OCI-LY7 (cell line): ENCODE results near the gene ANXA7. TPM values are rescaled to one million over a fixed set of nuclear protein-coding genes. Genes with fewer than 3 reads are reported as not detected.

ENCODE experiments used
- BruUV-seq: library from RNA; stranded (reverse); fragments of 400-500 nt; replicated peaks from 2 replicates; lab custom pipeline; 2021; lab: Mats Ljungman, UMichigan
- CTCF ChIA-PET: fragments of 300-600 bp; sonication (Branson Sonifier 250); formaldehyde crosslinking; loops from one replicate; lab custom pipeline; 2022; ENCODE audit warnings: antibody characterized with exemption; ENCODE audit not compliant: unreplicated experiment; lab: Charles Lee
- POLR2A ChIA-PET: fragments of 300-600 bp; sonication (Branson Sonifier 250); formaldehyde crosslinking; loops from one replicate; lab custom pipeline; 2022; ENCODE audit warnings: antibody characterized with exemption; lab: Charles Lee
- DNase-seq: peaks from one replicate; pipeline ENCODE4 v3.0.0-alpha.2; 2015; ENCODE audit warnings: low spot score
- H2AFZ ChIP-seq: fragments of 200-600 bp; sonication (generic), shearing (Covaris generic); 2 replicates; pipeline ENCODE4 v1.6.1; 2014; ENCODE audit warnings: mild to moderate bottlenecking, antibody characterized with exemption, low read length, moderate library complexity
- H3K27ac ChIP-seq: fragments of 200-600 bp; sonication (generic); 2 replicates; pipeline ENCODE4 v1.5.1; 2014; ENCODE audit warnings: mixed run types, low read depth, mild to moderate bottlenecking, moderate library complexity, low read length, inconsistent platforms; ENCODE audit not compliant: poor library complexity, severe bottlenecking
- H3K36me3 ChIP-seq: fragments of 200-600 bp; sonication (generic); 2 replicates; pipeline ENCODE4 v1.6.1; 2014; ENCODE audit warnings: mild to moderate bottlenecking, antibody characterized with exemption, low read length, moderate library complexity, mixed read lengths; ENCODE audit not compliant: insufficient read depth
- H3K4me1 ChIP-seq: fragments of 200-600 bp; sonication (generic); 2 replicates; pipeline ENCODE4 v1.5.1; 2014; ENCODE audit warnings: mild to moderate bottlenecking, low read length; ENCODE audit not compliant: insufficient read depth, poor library complexity, severe bottlenecking
- H3K4me2 ChIP-seq: fragments of 200-600 bp; sonication (generic); 2 replicates; pipeline ENCODE4 v1.6.1; 2014; ENCODE audit warnings: mild to moderate bottlenecking, low read length
- H3K4me3 ChIP-seq: fragments of 200-600 bp; sonication (generic); 2 replicates; pipeline ENCODE4 v1.5.1; 2014; ENCODE audit warnings: mild to moderate bottlenecking, low read depth, low read length; ENCODE audit not compliant: poor library complexity, severe bottlenecking
- H3K79me2 ChIP-seq: fragments of 200-600 bp; sonication (generic); 2 replicates; pipeline ENCODE4 v1.6.1; 2016; ENCODE audit warnings: low read depth, mild to moderate bottlenecking, low read length, moderate library complexity, mixed read lengths; ENCODE audit not compliant: insufficient read depth
- H3K9me2 ChIP-seq: fragments of 200-600 bp; sonication (generic); 2 replicates; pipeline ENCODE4 v1.6.1; 2016; ENCODE audit warnings: mild to moderate bottlenecking, low read length, mixed read lengths; ENCODE audit not compliant: insufficient read depth
- H3K9me3 ChIP-seq: fragments of 200-600 bp; sonication (generic); 2 replicates; pipeline ENCODE4 v1.6.1; 2014; ENCODE audit warnings: mild to moderate bottlenecking, mixed run types, low read length, mixed read lengths
- H4K20me1 ChIP-seq: fragments of 200-600 bp; sonication (generic); 2 replicates; pipeline ENCODE4 v1.6.1; 2014; ENCODE audit warnings: mild to moderate bottlenecking, antibody characterized with exemption, low read length, moderate library complexity, mixed read lengths; ENCODE audit not compliant: insufficient read depth
- EZH2phosphoT487 ChIP-seq: fragments of 200-600 bp; sonication (generic); IDR thresholded peaks from 2 replicates; pipeline ENCODE4 v1.6.1; 2018; ENCODE audit warnings: low read depth, borderline replicate concordance, mild to moderate bottlenecking, mixed run types, antibody characterized with exemption, low read length, moderate library complexity, mixed read lengths
- intact Hi-C: fragments of 100-400 bp; cut with micrococcal nuclease; formaldehyde crosslinking; loops from one replicate; pipeline ENCODE4 v1.10.0; 2022; ENCODE audit not compliant: unreplicated experiment
- total RNA-seq, 2 experiments: library from RNA; depleted of rRNA in 1 of 2; stranded (reverse); fragments of >200 nt in 1 of 2; shearing (Covaris generic) in 1 of 2; gene quantifications; 2 replicates each; pipeline ENCODE4 v1.2.3, GENCODE V29; 2014 to 2022
- TF ChIP-seq, protein P1 (sequence below): fragments of 200-600 bp; sonication (generic); conservative IDR thresholded peaks from 2 replicates; pipeline ENCODE4 v1.5.1; 2014; ENCODE audit warnings: mild to moderate bottlenecking, antibody characterized with exemption, low read length, moderate library complexity, mixed read lengths

Gene ANXA7
- total RNA-seq, 2 experiments from 2014 or later: 52.0 to 86.6 TPM

DNA sequence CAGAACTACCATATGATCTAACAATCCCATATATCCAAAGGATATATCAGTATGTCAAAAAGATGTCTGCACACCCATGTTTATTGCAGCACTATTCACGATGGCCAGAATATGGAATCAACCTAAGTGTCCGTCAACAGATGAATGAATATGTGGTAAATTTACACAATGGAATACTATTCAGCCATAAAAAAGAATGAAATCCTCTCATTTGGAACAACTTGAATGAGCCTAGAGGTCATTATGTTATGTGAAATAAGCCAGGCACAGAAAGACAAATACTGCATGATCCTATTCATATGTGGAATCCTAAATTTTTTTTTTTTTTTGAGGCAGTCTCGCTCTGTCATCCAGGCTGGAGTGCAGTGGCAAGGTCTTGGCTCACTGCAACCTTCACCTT is 48.9 kb downstream of the ANXA7 start:
- H3K4me3 ChIP-seq: no peak overlapping the region
- no peak overlapping the region for H3K4me2 ChIP-seq
- H3K9me2 ChIP-seq: no peaks in the 10 kb centered on the region
- TF ChIP-seq, protein P1, sequence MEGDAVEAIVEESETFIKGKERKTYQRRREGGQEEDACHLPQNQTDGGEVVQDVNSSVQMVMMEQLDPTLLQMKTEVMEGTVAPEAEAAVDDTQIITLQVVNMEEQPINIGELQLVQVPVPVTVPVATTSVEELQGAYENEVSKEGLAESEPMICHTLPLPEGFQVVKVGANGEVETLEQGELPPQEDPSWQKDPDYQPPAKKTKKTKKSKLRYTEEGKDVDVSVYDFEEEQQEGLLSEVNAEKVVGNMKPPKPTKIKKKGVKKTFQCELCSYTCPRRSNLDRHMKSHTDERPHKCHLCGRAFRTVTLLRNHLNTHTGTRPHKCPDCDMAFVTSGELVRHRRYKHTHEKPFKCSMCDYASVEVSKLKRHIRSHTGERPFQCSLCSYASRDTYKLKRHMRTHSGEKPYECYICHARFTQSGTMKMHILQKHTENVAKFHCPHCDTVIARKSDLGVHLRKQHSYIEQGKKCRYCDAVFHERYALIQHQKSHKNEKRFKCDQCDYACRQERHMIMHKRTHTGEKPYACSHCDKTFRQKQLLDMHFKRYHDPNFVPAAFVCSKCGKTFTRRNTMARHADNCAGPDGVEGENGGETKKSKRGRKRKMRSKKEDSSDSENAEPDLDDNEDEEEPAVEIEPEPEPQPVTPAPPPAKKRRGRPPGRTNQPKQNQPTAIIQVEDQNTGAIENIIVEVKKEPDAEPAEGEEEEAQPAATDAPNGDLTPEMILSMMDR: no peak
- TF ChIP-seq EZH2phosphoT487: no peak
- ChIA-PET CTCF (no interaction called here), POLR2A (no interaction called here)
- H2AFZ ChIP-seq: no peak overlapping the region
- no peaks in the 10 kb centered on the region for H3K79me2 ChIP-seq
- H3K9me3 ChIP-seq: no peaks in the 10 kb centered on the region
- BruUV-seq: no TSS peak
- peaks cover 39% of the 10 kb centered on the region for H3K36me3 ChIP-seq
- H3K4me1 ChIP-seq: no peaks in the 10 kb centered on the region
- no peak for DNase-seq
- H4K20me1 ChIP-seq: no peaks in the 10 kb centered on the region
- intact Hi-C loops: no loop called here
- no peak overlapping the region for H3K27ac ChIP-seq

DNA sequence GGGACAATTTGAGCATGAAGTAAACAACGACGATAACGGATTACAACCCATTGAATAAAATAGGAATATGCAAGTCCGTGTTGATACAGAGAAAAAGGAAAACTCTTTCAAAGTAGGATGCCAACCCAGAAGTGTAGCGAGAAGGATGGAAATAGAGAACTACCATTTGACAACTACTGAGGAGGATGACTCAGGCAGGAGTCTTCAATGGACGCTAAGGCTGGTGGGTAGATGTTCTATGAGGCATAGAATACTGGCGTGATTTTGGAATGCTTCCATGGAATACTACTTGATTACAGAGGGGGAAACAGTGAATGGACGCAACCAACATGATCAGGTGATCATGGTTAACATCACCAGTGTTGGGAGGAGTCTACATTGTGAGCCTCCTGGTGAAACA is 54.4 kb downstream of the ANXA7 start:
- TF ChIP-seq EZH2phosphoT487: no peak
- Histone ChIP-seq H3K9me2 (no peaks in the 10 kb centered on the region), H3K27ac (no peak overlapping the region), H3K36me3 (peaks cover under 1% of the 10 kb centered on the region; the same call in 1 of the 2 replicates), H3K9me3 (no peaks in the 10 kb centered on the region), H4K20me1 (no peaks in the 10 kb centered on the region), H3K4me2 (peak overlapping the region; percentile 83), H2AFZ (peak overlapping the region; percentile 85; the same call in 1 of the 2 replicates), H3K4me1 (peaks cover 9% of the 10 kb centered on the region), H3K79me2 (no peaks in the 10 kb centered on the region), H3K4me3 (no peak overlapping the region)
- DNase-seq: no peak
- BruUV-seq: no TSS peak
- intact Hi-C loops: no loop called here
- ChIA-PET POLR2A (interaction anchor here (0.6 to 1.1 kb wide), 5 partner anchors 39 to 668 kb away, joined by 3 to 5 read pairs (median 3); partner anchors contain the start of gene MCU), CTCF (no interaction called here)

DNA sequence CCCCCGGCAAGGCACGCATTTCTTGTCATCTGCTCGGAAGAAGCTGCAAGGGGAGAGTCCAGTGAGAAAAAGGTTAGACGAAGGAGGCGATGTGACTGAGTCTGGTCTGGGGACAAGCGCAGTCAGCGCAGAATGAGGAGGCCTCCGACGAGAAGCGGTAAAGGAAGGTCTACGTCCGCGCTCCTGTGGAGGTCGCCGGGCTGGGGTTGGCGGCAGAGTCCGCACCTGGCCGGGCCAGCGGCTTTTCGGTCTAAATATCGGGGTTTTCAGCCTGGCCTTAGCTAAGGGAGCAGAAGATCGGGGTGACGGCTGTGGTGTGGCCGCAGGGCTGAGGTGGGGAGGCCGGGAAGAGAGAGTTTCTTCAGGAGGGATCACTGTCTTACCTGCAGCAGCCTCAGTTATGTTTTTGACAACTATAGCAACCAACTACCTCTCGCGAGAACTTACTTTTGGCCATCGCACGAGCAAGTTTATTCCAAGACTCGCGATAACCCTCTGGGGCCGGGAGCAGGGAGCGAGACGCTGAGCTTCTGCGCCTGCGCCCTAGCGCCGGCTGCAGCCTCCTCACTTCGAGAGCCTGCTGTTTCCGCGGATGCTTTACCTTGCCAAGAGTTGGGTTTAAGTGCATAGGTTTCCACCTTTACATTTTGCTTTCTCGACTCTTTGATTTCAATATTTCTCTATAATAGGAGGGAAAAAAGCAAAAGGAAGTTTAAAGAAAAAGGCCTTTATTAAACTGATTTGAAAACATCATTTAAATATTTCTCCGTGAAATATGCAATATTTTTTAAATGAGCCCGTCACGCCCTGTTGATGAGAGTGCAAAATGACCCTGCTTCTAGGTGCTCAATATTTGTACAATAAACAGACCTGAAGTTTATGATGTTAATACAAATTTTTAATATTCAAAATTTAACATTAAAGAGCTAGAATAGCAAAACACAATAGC is 55.3 kb downstream of the ANXA7 start, which contains the start of gene CFAP70:
TSS of gene CFAP70 (minus strand) at position 534 of the 949 bp plus-strand sequence. CDS start 4,068 bp downstream, outside the sequence.
- intact Hi-C loops: no loop called here
- no TSS peak for BruUV-seq
- peak within 1 kb of the TSS; percentile 83 for H3K4me2 ChIP-seq
- peak; percentile 98 for DNase-seq
- H3K9me2 ChIP-seq: no peaks in the 10 kb centered on the region
- CTCF ChIA-PET: no interaction called here
- H3K9me3 ChIP-seq: no peaks in the 10 kb centered on the region
- POLR2A ChIA-PET: interaction anchor here (0.6 to 1.1 kb wide), 9 partner anchors 9 to 1000 kb away, joined by 3 to 5 read pairs (median 3); partner anchors contain the start of gene MCU
- H2AFZ ChIP-seq: peak within 1 kb of the TSS; percentile 85
- no peak within 1 kb of the TSS for H3K27ac ChIP-seq
- no peaks in the 10 kb centered on the region for H4K20me1 ChIP-seq
- H3K4me1 ChIP-seq: peaks cover 9% of the 10 kb centered on the region
- H3K36me3 ChIP-seq: no peaks in the 10 kb centered on the region
- no peak for TF ChIP-seq EZH2phosphoT487
- TF ChIP-seq, protein P1: no peak
- no peaks in the 10 kb centered on the region for H3K79me2 ChIP-seq
- peak within 1 kb of the TSS; percentile 71 for H3K4me3 ChIP-seq
